Measurements from ENCODE around the gene TRAPPC10.
A peak's percentile ranks its signal among the peaks of the same experiment; 100 is the strongest.

Gene TRAPPC10

DNA sequence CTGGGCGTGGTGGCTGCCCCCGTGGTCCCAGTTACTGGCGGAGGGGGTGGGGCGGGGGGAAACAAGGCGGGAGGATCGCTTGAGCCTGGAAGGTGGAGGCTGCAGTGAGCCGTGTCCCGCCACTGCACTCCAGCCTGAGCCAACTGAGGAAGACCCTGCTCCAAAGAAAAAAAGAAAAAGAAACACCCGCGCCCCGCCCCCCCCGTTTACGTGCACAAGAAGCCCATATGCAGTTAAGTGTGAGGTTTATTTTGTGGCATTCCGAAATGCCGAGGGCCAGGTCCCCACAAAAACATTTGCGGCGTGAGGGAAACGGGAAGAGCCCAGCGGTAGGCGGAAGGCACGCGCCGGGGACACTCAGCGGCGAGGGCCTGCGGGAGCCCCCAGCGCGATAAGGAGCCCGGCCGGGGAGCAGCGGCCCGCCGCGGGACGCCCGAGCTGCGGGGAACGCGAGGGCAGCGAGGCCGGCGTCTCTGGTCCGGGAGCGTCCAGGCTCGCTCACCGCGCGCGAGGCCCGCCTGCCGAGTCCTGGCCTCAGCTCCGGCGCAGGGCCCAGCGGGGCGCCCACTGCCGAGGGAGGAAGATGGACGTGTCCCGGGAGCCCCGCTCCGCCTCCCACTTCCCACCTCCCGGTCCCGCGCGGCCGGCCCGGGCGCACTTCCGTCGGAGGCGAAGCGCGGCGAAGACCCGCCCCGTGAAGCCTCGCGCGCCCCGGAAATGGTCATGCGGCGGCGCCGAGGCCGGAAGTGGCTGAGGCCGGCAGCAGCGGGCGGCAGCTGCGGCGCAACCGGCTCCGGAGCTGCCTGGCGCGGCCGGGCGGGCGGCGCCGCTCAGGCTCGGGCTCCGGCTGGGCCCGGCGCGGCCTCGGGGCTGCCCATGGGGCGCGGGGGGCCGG lies at the start of gene TRAPPC10:
TSS of gene TRAPPC10 (plus strand) at position 731 of the 895 bp plus-strand sequence. CDS start 185 bp downstream, outside the sequence.
- DNase-seq, result peak in 54 of 56 donors; percentile 20 to 91 (median 74)

DNA sequence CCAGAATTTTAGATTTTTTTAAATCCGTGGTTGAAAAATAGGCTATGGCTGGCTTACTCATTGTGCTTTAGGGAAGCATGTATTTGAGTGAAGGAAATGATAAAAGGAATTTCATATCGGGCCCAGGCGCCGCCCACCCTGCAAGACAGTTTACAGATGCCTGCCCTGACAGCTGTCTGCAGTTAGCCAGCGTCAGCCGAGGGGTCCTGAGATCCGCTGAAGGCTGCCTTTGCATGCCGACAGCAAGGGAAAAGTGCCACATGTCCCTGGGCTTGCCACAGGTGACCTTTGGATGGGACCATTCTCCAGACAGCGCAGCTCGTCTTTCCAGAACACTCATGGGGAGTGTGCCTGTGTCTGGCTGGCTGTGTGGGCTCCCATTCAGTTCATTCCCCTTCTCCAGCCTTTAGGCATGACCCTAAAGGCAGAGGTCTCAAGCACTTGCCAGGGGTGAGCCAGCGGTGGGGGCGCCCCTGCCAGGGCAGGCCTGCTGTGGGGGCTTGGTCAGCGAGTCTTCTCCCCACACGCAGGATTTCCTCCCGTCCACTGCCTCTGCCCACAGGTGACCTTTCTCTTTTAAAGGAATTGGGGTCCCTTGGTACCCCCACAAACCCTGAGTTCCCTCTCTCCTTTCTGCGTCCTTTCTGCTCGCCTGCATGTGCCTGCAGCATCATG lies 46.1 kb upstream of the TRAPPC10 start:
- DNase-seq, result no peak

GRCh38 chr21:43966946-43967512 lies 45.1 kb upstream of the TRAPPC10 start:
- no peak for DNase-seq

DNA sequence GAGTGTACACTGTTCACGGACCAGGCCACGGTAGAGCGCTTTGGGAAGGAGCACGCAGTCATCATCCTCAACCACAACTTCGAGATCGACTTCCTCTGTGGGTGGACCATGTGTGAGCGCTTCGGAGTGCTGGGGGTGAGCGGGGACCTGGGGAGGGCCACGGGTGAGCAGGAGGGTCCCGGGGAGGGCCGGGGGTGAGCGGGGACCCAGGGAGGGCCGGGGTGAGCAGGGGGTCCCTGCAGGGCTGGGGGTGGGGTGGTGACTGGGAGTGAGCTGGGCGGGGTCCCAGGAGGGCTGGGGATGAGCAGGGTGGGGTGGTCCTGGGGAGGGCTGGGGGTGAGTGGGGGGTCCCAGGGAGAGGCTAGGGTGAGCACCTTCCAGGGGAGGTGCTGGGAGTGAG lies 44.1 kb upstream of the TRAPPC10 start:
- DNase-seq, result no peak

DNA sequence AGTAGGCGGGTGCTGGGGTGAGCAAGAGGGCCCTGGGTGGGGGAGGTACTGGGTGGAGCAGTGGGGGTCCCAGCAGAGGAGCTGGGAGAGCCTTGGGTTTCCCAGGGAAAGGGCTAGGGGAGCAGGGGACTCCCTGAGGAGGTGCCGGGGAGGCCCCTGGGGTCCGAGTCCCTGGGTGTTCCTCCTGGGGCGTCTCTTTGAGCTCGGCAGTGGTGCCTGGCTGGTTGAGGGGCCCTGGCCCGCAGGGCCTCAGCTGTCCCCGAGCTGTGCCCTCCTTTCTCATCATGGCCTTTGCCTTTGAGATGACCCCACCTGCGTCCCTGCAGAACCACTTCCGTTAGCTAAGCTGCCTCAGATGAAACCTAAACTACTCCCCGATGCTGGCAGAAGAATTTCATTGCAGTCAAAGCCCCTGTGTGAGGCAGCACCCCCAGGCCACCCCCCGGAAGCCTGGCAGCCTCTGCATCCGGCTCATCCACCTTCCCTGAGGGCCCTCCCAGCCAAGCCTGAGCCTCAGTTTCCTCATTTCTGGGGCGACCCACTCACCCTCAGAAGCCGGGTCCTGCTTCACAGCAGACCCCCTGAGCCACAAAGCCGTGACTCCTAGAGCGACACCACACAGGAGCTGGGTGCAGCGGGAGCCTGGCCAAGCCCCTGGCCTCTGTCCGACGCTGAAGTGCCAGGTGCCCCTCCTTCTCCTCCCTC lies 43.5 kb upstream of the TRAPPC10 start:
- DNase-seq, result no peak

GRCh38 chr21:43969115-43969444 lies 43.0 kb upstream of the TRAPPC10 start:
- DNase-seq, result no peak

- DNase-seq, result no peak
These were observed 41.6 kb upstream of the TRAPPC10 start for GRCh38 chr21:43970551-43970950.

DNA sequence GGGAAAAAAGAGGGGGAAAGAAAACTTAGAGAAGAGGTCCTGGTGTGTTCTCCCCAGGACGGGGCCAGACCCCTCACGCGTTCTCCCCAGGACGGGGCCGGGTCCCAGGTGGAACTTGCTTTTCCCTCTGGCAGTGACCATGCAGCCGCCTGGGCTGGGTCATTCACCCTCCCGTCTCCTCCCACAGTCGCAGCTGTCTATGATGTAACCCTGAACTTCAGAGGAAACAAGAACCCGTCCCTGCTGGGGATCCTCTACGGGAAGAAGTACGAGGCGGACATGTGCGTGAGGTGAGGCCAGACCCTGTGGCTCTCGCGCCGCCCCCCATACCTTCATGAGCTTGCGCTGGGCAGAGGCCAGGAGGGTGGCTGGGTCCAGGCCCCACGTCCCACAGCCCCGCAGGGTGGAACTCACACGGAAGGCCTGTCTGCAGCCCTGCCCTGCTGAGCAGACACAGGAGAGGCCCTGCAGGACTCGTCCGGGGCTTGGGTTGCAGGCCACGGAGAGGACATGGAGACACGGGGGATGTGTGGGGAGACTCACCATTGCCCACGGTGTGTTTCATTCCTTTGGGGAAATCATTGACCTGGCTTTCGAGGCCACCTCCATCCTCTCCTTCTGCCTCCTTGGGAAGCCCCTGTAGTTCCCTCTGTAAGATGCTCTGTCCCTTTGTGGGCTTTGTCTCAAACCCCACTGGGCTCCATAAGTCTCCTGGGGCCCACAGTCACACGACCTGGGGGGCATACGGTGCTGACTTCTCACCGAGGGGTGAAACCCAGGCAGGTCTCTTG lies 40.7 kb upstream of the TRAPPC10 start:
- DNase-seq, result peak in 21 of 56 donors; percentile 12 to 57 (median 33)

DNA sequence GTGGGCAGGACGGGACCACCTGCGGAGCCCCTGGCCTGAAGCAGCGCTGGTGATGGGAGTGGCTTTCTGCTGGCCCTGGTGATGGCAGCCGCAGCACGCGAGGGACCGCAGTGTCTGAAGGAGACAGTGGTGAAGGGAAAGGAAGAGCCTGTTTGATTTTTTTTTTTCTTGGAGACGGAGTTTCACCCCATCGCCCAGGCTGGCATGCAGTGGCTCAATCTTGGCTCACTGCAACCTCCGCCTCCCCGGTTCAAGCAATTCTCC lies 40.2 kb upstream of the TRAPPC10 start:
- DNase-seq, result no peak

GRCh38 chr21:43972850-43973633 lies 39.1 kb upstream of the TRAPPC10 start:
- DNase-seq, result peak in 1 of 56 donors; percentile 20

DNA sequence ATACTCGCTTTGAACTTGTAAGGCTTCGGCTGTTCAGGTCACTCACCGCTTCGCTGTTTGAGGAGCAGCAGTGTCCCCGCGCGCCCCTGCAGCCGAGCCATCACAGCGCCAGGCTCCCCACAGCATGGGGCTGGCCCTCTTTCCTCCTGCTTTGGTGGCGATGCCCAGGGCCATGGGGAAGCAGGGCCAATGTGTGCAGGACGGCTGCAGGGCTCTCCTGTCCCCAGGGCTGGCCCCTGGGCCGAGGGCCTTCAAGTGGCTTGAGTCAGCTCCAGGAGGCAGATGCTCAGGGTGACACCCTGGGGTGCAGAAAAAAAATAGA lies 38.5 kb upstream of the TRAPPC10 start:
- no peak for DNase-seq

DNA sequence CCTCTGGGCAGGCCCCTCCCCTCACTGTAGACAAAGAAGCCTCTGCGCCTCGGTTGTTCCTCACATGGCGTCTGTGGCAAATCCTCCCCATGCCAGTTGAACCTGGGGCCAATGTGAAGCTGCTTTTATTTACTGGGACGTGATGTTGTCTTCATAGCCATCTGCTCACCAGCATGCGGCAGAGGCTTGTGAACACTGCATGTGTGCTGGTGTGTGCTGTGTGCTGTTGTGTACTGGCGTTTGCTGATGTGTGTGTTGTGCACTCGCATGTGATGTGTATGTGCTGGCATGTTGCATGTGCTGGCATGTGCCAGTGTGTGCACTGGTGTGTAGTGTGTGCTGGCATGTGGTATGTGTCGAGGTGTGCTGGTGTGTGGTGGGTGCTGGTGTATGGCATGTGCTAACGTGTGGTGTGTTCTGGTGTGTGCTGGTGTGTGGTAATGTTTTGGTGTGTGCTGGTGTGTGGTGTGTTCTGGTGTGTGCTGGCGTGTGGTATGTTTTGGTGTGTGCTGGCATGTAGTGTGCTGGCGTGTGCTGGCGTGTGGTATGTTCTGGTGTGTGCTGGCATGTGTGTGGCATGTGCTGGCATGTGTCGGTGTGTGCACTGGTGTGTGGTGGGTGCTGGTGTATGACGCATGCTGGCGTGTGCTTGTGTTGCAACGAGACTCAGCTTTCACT lies 37.2 kb upstream of the TRAPPC10 start:
- no peak for DNase-seq

DNA sequence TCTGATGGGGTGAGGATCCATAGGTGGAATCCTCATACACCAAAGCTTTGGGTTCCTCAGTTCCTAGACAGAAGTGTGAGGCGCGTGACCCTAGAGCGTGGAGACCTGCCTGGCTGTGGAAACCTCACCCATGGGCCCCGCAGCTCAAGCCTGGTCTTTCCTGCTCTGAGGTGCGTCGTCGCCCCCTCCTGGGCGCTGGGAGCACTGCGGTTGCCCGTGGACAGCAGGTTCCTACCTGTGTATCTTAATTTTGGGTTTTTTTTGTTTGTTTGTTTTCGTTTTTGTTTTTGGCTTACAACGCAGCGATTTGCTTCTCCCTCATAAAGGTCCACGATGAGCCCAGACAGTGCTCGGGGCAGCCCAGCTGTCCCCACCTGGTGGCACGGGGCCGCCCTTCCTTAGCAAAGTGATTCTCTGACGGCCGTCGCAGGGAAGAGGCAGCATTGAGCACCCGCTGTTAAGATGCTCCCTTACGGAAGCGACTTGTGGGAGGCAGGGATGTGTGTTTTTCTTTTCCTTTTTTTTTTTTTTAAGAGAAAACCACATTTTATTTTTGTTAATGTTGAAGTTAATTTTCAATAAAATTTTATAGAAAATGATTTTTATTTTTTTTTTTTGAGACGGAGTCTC lies 36.5 kb upstream of the TRAPPC10 start:
- peak in 51 of 56 donors; percentile 20 to 88 (median 57) for DNase-seq

GRCh38 chr21:43976661-43977060 lies 35.4 kb upstream of the TRAPPC10 start:
- no peak for DNase-seq

GRCh38 chr21:43978060-43978459 lies 34.0 kb upstream of the TRAPPC10 start:
- no peak for DNase-seq

DNA sequence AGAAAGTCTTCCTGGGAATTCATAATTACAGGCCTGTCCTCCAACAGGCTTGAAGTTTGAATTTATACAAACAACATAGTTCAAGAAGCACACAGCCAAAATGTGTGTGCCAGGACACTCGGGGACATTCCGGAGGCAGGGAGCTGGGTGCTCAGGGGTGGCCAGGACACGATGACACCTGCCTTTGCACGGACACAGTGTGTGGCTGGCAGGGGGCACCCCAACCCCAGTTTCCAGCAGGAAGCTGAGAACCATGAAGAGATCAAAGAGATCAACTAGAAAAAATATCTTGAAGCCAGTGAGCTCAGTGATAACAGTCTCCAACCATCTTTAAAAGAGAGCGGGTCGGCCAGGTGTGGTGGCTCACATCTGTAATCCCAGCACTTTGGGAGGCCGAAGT lies 32.5 kb upstream of the TRAPPC10 start:
- DNase-seq, result peak in 16 of 56 donors; percentile 9 to 68 (median 34)

GRCh38 chr21:43981151-43981870 lies 30.8 kb upstream of the TRAPPC10 start:
- DNase-seq, result no peak

DNA sequence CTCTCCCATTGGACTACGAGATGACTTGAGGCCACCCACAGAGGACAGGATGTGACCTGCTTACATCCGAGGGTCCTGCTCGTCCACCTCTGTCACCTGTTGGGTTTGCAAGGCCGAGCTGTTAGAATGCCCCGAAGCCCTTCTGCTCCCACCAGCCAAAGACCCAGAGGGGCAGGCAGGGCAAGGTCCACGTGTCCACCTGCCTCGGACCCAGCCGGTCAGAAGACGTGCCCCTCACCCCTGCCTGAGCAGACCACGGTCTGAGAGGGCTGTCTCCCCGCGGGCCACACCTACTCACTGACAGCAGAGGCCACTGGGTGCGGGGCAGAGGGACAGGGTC lies 30.3 kb upstream of the TRAPPC10 start:
- no peak for DNase-seq
